ENCODE results near the gene LOX. TPM values are rescaled to one million over a fixed set of nuclear protein-coding genes. Genes with fewer than 3 reads are reported as not detected.

Gene LOX
- total RNA-seq, 4 donors from 2014 or later = 3.5 to 15.7 (median 6.2) TPM

DNA sequence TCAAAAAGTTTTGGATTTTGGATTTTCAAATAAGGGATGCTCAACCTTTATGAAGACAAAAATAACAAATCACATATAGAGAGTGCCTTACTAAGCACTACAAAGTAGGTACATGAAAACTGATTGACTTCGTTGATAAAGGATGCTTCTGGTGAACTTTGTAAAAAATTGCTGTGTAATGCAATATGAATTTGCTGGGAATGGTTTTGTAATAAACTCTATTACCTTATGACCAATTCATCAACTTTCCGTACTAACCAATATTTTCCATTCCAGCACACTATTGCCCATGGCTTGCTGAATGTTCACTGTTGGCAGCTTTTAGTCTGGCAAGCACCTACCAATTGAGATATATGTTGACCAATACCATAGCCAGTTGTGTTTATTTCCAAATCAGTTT lies 27.9 kb upstream of the LOX start:
- no peaks in the 10 kb centered on the region for H3K36me3 ChIP-seq
- DNase-seq = no peak
- H3K9me3 ChIP-seq = no peaks in the 10 kb centered on the region
- no peaks in the 10 kb centered on the region for H3K27me3 ChIP-seq
- H3K27ac ChIP-seq = no peak overlapping the region
- no peak overlapping the region for H3K4me3 ChIP-seq
- TF ChIP-seq, protein P1, sequence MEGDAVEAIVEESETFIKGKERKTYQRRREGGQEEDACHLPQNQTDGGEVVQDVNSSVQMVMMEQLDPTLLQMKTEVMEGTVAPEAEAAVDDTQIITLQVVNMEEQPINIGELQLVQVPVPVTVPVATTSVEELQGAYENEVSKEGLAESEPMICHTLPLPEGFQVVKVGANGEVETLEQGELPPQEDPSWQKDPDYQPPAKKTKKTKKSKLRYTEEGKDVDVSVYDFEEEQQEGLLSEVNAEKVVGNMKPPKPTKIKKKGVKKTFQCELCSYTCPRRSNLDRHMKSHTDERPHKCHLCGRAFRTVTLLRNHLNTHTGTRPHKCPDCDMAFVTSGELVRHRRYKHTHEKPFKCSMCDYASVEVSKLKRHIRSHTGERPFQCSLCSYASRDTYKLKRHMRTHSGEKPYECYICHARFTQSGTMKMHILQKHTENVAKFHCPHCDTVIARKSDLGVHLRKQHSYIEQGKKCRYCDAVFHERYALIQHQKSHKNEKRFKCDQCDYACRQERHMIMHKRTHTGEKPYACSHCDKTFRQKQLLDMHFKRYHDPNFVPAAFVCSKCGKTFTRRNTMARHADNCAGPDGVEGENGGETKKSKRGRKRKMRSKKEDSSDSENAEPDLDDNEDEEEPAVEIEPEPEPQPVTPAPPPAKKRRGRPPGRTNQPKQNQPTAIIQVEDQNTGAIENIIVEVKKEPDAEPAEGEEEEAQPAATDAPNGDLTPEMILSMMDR (IDR thresholded peaks at IDR 0.05) = no peak
- no peak for TF ChIP-seq POLR2A (IDR thresholded peaks at IDR 0.05)
- H3K4me1 ChIP-seq = no peaks in the 10 kb centered on the region

DNA sequence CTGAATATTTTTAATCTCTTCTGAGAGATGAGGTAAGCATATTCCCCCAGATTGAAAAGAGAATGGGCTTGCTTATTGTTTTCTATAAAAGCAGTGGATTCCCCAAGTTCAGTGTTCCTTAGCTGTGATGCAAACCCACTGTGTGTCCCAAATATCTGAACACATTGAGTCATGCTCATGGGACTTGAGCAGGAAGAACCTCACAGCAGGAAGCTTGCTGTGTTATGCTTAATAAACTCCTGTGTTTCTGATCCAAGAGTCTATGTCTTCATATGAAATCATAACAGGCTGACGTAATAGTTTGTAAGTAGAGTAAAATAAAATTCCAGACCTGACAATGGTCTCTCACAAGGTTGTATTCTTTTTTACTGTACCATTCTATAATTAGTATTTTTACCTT lies 24.8 kb upstream of the LOX start:
- Histone ChIP-seq H3K27ac (no peak overlapping the region), H3K9me3 (no peaks in the 10 kb centered on the region), H3K27me3 (no peaks in the 10 kb centered on the region), H3K4me1 (no peaks in the 10 kb centered on the region), H3K36me3 (no peaks in the 10 kb centered on the region), H3K4me3 (no peak overlapping the region)
- DNase-seq = no peak
- no peak for TF ChIP-seq POLR2A (IDR thresholded peaks at IDR 0.05)
- TF ChIP-seq, protein P1 (IDR thresholded peaks at IDR 0.05) = no peak

DNA sequence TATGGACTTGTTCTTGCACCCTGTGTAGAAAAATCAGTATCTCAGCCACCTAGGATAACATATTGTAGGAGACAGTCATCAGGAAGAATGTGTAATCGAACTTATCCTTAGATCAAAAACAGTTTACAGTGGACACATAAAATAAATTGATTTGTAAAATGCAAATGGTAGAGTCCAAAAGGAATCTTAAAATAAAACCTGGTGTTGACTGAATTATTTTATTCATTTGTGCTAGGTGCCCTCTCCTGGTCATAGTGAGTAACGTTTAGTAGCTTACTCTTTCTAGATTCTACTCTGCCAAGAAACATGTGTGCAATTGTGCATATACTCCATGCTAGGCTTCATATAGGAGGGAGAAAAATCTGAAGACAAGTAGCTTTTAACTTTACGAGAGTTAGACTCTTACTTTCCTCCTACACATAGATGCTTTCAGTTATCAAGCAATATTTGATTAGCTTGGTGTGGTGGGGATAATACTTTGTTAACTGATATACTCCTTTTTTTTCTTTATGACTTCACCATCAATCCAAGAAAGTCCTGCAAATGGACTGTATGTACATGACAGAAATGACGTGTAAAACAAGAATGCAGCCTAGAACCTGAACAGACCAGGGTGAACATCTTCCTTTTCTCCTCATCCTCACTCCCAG lies 23.7 kb upstream of the LOX start:
- H3K4me1 ChIP-seq = no peaks in the 10 kb centered on the region
- no peaks in the 10 kb centered on the region for H3K36me3 ChIP-seq
- H3K9me3 ChIP-seq = no peaks in the 10 kb centered on the region
- no peaks in the 10 kb centered on the region for H3K27me3 ChIP-seq
- H3K27ac ChIP-seq = no peak overlapping the region
- no peak for DNase-seq
- TF ChIP-seq, protein P1 (IDR thresholded peaks at IDR 0.05) = peak in 5 of 6 experiments; percentile 9 to 58 (median 48)
- TF ChIP-seq POLR2A (IDR thresholded peaks at IDR 0.05) = no peak
- no peak overlapping the region for H3K4me3 ChIP-seq

DNA sequence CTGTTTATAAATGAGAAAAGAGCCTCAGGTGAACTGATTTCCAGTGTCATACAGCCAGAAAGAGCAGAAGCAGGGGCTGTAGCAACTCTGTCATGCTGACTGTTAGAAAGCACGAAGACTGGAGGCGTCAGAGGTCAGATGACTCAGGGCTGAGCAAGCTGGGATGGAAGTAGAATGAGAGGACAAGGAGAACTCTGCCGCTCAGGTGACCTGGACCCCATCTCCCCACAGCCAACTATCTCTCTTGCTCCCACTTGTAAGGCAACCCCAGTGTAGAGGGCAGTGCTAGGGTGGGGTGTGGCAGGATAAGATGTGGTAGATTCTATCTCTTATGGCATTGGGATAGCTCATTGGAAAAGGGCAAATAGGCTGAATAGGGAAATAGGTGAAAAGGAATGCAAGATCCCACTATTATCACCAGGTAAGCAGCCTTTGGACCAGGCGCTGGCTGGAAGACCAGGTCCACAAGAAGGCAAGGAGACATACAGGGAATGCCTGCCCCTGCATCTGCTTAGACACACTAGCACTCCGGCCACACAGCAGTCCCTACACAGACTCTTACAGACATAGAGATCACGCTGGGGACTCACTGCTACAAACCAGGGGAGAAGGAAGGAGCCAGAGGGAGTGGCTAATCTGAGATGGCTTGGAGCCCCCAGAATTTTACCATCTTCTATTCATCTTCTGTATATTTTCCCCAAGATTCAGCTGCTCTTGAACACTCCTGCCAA lies 21.2 kb upstream of the LOX start:
- Histone ChIP-seq H3K4me1 (no peaks in the 10 kb centered on the region), H3K27ac (no peak overlapping the region), H3K9me3 (no peaks in the 10 kb centered on the region), H3K27me3 (no peaks in the 10 kb centered on the region), H3K4me3 (no peak overlapping the region), H3K36me3 (no peaks in the 10 kb centered on the region)
- no peak for TF ChIP-seq POLR2A (IDR thresholded peaks at IDR 0.05)
- TF ChIP-seq, protein P1 (IDR thresholded peaks at IDR 0.05) = no peak
- DNase-seq = no peak

DNA sequence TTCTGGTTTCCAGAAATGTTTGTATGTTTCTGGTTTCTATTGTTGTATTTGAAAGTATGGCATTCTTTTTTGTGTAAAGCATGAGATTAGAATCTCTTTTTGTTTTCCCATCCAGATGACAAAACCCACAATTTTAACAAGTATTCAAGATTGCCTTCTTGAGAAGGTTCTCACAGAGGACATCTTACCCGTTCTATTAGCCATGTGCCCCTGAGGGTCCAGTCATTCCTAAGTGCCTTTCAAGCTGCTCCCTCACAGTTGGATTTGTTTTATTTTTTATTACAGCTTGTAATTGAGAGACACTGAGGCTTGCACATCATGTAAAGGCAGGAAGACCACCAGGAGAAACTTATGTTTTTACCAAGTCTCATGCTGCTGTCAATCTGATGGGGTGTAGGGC lies 19.3 kb upstream of the LOX start:
- Histone ChIP-seq H3K4me1 (no peaks in the 10 kb centered on the region), H3K4me3 (no peak overlapping the region), H3K27me3 (no peaks in the 10 kb centered on the region), H3K9me3 (no peaks in the 10 kb centered on the region), H3K36me3 (no peaks in the 10 kb centered on the region), H3K27ac (no peak overlapping the region)
- TF ChIP-seq, protein P1 (IDR thresholded peaks at IDR 0.05) = no peak
- TF ChIP-seq POLR2A (IDR thresholded peaks at IDR 0.05) = no peak
- DNase-seq = no peak
